ENCODE measurements around the gene FAT3. TPM values are rescaled to one million over a fixed set of nuclear protein-coding genes. Genes with fewer than 3 reads are reported as not detected.

The FAT3 gene
- total RNA-seq, 1 experiment from 2014 or later = 0.33 TPM

- in situ Hi-C loops (cut with HindIII; ENCODE audit: low pct_unique_long_range_greater_than_20kb, low sequenced_read_pairs) = no loop called here
- H3K27ac ChIP-seq (ENCODE audit: low read length) = no peak overlapping the region
- DNase-seq (ENCODE audit: low read depth, low spot score) = no peak
- H3K4me3 ChIP-seq (ENCODE audit: low read depth in 2 of 2, low read length in 2 of 2) = no peak overlapping the region
- intact Hi-C loops (cut with micrococcal nuclease; ENCODE audit: unreplicated experiment) = no loop called here
- ATAC-seq = no peak
- no TSS peak for BruUV-seq (replicated peaks)
- ChIA-PET CTCF (no interaction called here), POLR2A (no interaction called here)
- H3K4me1 ChIP-seq (ENCODE audit: control insufficient read depth, insufficient read depth, low read length) = peaks cover 3% of the 10 kb centered on the region; the same call in 1 of the 2 replicates
- H3K9me3 ChIP-seq (ENCODE audit: control insufficient read depth, insufficient read depth, low read depth, low read length) = no peaks in the 10 kb centered on the region
- H3K27me3 ChIP-seq (ENCODE audit: control insufficient read depth, insufficient read depth, low read length) = peaks cover 31% of the 10 kb centered on the region
- H3K36me3 ChIP-seq (ENCODE audit: control insufficient read depth, insufficient read depth, low read length) = no peaks in the 10 kb centered on the region
- no peak for TF ChIP-seq POLR2AphosphoS5 (IDR thresholded peaks at IDR 0.05; ENCODE audit: low read depth, low read length)
- TF ChIP-seq REST (IDR thresholded peaks at IDR 0.05; ENCODE audit: insufficient read depth in 1 of 2, low read depth in 2 of 2, low read length in 1 of 2) = no peak
- TF ChIP-seq TCF7L2 (IDR thresholded peaks at IDR 0.05; ENCODE audit: low read depth, low read length) = no peak
- no peak for TF ChIP-seq SIN3A (IDR thresholded peaks at IDR 0.05; ENCODE audit: borderline replicate concordance, insufficient read depth, low read depth, low read length)
- no peak for TF ChIP-seq CTCF (IDR thresholded peaks at IDR 0.05)
Measured at GRCh38 chr11:92227959-92228935, 3.6 kb downstream of the FAT3 start.

GRCh38 chr11:92236856-92237255, 12.2 kb downstream of the FAT3 start:
- no TSS peak for BruUV-seq (replicated peaks)
- ATAC-seq (no peak), DNase-seq (ENCODE audit: low read depth, low spot score) (no peak)
- in situ Hi-C loops (cut with HindIII; ENCODE audit: low pct_unique_long_range_greater_than_20kb, low sequenced_read_pairs) (no loop called here), intact Hi-C loops (cut with micrococcal nuclease; ENCODE audit: unreplicated experiment) (no loop called here)
- Histone ChIP-seq H3K27me3 (ENCODE audit: control insufficient read depth, insufficient read depth, low read length) (no peaks in the 10 kb centered on the region), H3K27ac (ENCODE audit: low read length) (no peak overlapping the region), H3K9me3 (ENCODE audit: control insufficient read depth, insufficient read depth, low read depth, low read length) (no peaks in the 10 kb centered on the region), H3K4me3 (ENCODE audit: low read depth in 2 of 2, low read length in 2 of 2) (no peak overlapping the region), H3K4me1 (ENCODE audit: control insufficient read depth, insufficient read depth, low read length) (no peaks in the 10 kb centered on the region), H3K36me3 (ENCODE audit: control insufficient read depth, insufficient read depth, low read length) (no peaks in the 10 kb centered on the region)
- ChIA-PET CTCF (no interaction called here), POLR2A (no interaction called here)
- no peak for TF ChIP-seq POLR2AphosphoS5 (IDR thresholded peaks at IDR 0.05; ENCODE audit: low read depth, low read length)
- TF ChIP-seq TCF7L2 (IDR thresholded peaks at IDR 0.05; ENCODE audit: low read depth, low read length) = no peak
- TF ChIP-seq REST (IDR thresholded peaks at IDR 0.05; ENCODE audit: insufficient read depth in 1 of 2, low read depth in 2 of 2, low read length in 1 of 2) = no peak
- TF ChIP-seq SIN3A (IDR thresholded peaks at IDR 0.05; ENCODE audit: borderline replicate concordance, insufficient read depth, low read depth, low read length) = no peak
- TF ChIP-seq CTCF (IDR thresholded peaks at IDR 0.05) = no peak
